Measurements from ENCODE around the gene ZNF335.
"Not testable (repeated sequence)": the region's sequence is repeated elsewhere in the genome, so short reads cannot be mapped to it uniquely, and the experiment has no call there.

Gene ZNF335

DNA sequence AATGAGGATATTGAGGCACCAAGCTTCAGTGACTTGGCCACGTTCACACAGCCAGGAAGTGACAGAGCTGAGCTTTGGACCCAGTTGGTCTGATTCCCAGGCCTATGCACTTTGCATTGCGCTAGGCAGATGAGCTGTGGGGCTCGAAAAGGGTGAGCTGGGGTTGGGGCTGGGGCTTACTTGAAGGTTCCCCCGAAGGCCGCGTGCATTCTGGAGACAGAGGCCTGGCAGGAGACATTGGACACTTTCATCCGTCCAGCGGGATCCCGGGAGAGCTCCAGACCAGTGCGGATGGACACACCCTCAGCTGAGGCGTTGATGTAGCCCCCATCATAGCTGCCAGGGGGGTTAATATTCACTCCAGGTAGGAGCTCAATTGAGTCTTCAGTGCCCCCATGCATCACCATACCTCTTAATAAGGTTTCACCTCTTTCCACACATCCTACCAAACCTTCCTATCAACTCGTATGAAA lies 62.6 kb downstream of the ZNF335 start:
- DNase-seq, result no peak

DNA sequence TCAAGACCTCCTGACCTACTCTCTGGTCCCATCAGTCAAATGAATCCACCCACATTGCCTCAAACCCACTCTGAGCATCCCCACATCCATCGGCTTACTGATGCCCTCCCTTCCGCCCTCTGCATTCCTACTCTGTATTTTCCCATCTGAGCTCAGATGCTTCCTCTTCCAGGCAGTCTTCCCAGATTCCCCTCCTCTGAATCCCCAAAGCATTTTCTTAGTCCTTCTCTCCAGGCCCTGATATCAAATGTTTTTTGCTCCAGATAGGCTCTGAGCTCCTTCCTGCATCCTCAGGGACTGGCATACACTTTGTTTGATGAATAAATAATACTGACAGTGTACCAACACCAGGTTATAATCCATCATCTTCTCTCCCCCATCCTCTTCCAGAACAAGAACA lies 63.9 kb downstream of the ZNF335 start:
- no peak for DNase-seq

DNA sequence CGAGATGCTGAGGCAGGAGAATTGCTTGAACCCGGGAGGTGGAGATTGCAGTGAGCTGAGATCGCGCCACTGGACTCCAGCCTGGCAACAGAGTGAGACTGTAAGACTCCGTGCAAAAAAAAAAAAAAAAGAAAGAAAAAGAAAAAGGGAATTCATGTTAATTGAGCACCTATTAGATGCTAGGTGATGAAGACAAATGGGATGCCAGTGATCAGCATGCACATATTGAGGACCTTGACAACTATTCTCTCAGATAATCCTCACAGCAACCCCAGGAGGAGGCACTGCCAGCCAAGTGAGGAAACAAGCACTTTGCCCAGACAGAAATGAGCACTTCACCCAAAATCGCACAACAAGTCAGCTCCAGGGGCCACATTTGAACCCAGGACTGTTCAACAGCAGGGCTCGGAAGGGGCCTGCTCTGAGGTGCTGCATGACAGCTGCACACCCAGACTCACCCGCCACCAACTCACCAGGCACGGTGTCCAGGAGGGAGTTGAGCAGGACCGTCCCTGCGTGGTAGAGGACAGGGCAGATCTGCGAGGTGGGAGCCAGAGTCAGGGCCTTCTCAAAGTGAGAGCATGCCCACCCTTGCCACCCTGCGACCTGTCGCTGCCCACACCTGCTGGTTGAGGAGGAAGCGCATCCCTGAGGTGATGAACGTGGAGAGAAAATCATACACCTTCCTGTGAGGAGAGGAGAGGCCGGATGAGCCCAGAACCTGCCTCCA lies 64.6 kb downstream of the ZNF335 start:
- DNase-seq, result no peak

DNA sequence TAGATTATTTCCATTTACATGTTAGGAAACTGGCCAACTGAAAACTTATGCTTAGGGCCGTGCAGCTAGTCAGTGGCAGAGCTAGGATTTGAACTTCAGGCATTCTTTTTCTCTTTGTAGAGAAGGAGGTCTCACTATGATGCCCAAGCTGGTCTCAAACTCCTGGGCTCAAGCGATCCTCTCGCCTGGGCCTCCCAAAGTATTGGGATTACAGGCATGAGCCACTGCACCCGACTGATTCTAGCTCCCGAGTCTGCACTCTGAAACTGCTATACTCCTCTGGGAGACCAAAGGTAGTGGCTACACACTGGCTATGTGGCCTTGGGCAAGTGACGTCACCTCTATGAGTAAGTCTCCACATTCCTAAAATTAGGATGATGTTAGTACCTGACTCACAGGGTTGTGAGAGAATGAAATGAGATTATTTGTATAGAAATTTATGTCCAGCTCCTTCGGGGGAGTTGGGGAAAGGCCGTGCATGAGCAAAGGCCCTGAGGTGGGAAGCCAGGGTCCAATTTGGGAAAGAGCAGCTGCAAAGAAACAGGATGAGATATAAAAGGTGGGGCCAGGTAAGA lies 66.4 kb downstream of the ZNF335 start:
- no peak for DNase-seq

DNA sequence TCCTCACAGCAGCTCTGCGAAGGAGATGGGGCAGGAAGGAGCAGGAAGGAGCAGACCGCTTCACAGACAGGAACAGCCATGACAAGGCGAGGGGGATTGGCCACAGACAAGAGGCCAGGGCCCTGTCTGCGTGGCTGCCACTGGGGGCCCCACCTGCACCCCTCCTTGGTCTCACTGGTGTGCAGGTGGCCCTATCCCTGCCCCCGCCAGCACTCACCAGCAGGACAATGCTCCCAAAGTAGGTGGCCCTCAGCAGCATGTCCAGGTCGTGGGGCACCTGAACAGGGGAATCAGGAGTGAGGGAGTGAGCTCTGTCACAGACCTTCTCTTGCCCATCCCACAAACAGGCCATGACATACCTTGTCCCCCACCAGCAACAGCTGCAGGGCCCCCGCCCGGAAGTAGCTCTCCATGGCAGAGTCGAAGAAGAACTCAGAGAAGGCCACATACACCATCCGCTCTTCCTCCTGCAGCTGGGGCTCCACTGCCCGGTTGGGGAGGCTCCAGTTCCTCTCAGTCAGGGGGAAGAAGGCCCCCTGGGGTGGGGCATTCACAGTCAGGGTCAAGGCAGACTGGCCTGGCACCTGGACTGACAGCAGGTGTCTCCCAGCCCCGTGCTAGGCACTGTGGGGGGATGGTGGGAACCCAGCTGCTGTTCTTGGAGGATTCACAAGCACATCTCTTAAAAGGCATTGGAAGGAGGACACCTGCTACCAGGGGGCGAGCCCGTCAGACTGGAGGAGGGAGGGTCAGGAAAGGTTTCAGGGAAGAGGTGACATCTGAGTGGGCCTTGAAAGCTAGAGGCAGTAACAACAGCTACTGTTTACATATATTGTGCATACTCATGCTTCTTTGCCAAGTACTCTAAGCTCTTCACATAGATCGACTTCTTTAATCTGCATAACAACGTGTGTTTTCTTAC lies 67.2 kb downstream of the ZNF335 start:
- DNase-seq, result no peak

DNA sequence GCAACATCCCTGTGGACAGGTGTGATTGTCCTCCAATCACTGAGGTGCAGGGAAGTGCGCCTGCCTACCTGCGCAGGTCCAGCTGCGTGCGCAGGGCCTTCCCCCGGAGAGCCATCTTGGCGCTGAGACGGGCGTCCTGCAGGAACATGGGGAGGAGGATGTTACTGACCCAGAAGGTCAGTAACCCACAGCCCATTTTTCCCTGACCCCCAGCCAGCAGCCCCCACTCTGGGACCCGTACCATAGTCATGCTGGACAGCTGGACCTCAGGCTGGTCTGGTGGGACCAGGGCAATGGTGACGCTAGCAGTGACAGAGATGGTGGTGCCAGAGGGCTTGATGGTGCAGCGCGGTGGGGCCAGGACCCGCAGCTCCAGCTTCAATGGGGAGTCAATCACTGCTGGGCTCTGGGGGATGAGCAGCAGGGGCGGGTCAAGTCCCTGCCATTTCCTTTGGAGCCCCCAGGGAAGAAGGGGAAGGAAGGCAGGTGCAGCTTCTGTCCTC lies 69.8 kb downstream of the ZNF335 start:
- DNase-seq, result no peak

DNA sequence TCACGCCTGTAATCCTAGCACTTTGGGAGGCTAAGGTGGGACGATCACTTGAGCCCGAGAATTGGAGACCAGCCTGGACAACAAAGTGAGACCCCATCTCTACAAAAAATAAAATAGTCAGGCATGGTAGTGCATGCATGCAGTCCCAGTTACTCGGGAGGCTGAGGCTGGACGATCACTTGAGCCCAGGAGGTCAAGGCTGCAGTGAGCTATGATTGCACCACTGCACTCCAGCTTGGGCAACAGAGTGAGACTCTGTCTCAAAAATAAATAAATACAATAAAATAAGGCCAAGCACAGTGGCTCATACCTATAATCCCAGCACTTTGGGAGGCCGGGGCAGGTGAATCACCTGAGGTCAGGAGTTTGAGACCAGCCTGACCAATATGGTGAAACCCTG lies 70.7 kb downstream of the ZNF335 start:
- DNase-seq, result not testable (repeated sequence)

DNA sequence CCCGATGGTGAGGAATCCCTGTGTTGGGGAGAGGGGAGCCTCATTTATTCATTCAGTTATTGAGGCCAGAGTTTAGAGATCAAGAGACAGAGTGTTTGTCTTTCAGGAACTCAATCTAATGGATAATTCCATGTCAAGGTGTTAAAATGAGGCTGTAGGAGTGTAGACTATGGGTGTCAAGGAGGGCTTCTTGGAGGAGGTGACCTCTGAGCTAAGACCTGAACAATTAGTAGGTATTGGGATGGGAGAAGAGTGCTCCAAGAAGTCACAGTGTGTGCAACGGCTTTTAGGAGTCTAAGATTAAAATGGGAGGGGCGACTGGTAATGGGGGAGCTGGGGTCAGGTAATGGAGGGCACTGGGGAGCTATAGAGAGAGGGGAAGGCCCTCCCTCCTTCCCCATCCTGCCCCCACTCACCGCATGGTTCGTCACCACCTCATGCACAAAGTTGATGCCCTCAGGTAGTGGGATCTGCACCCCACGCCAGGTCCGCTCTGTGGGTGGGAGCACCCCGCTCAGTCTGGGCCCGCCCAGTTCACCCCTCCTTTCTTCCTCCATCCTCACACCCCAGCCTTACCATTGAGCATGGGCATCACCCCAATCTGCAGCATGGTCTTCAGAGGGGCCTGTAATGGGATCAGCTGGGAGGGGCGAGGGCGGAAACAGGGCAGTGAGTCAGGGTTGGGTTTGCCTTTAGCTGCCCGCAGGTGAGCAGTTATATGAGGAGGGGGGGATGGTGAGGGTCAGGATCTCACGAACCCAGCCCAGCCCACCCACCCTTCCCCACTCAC lies 72.8 kb downstream of the ZNF335 start:
- DNase-seq, result no peak

Measured in NCI-H524 treated with DMSO at 0.1 percent for 48 hours (cell line).